Kidney (tissue), 14 donors: ENCODE results near the gene TMEM222. TPM values are rescaled to one million over a fixed set of nuclear protein-coding genes. Genes with fewer than 3 reads are reported as not detected.

Experiments
- DNase-seq, 5 donors: peaks; one replicate each; pipeline ENCODE4 v3.0.0-alpha.2; 2013 to 2020
- FAIRE-seq: peaks from 2 replicates; lab custom pipeline; 2012; peaks lifted over from hg19 to GRCh38; lab: Jason Lieb, UNC
- H3K27ac ChIP-seq, 2 donors: one replicate each; pipeline ENCODE4 v1.7.0; 2013; ENCODE audit warnings: low read depth in 2 of 2, low read length in 2 of 2, inconsistent platforms in 1 of 2
- H3K27me3 ChIP-seq: one replicate; pipeline ENCODE4 v1.7.1; 2013; ENCODE audit warnings: low read length, inconsistent platforms; ENCODE audit not compliant: control insufficient read depth, insufficient read depth
- H3K36me3 ChIP-seq, 3 donors: one replicate each; pipeline versions ENCODE4 v1.7.0 to v1.7.1; 2013; ENCODE audit warnings: low read length in 3 of 3, control low read depth in 1 of 3, inconsistent platforms in 1 of 3; ENCODE audit not compliant: insufficient read depth in 3 of 3, control insufficient read depth in 2 of 3
- H3K4me1 ChIP-seq, 3 donors: one replicate each; pipeline versions ENCODE4 v1.7.0 to v1.7.1; 2013; ENCODE audit warnings: low read length in 3 of 3, inconsistent platforms in 1 of 3, low read depth in 1 of 3; ENCODE audit not compliant: control insufficient read depth in 2 of 3, insufficient read depth in 2 of 3
- H3K4me3 ChIP-seq, 3 donors: one replicate each; pipeline versions ENCODE4 v1.7.0 to v1.8.1; 2013; ENCODE audit warnings: low read length in 3 of 3, control low read depth in 1 of 3, inconsistent platforms in 1 of 3
- H3K9ac ChIP-seq, 3 donors: one replicate each; pipeline versions ENCODE4 v1.7.0 to v1.7.1; 2013; ENCODE audit warnings: low read length in 3 of 3, control low read depth in 1 of 3, inconsistent platforms in 1 of 3
- H3K9me3 ChIP-seq, 3 donors: one replicate each; pipeline versions ENCODE4 v1.7.0 to v1.7.1; 2013; ENCODE audit warnings: low read length in 3 of 3, control low read depth in 1 of 3, inconsistent platforms in 1 of 3; ENCODE audit not compliant: control insufficient read depth in 2 of 3, insufficient read depth in 1 of 3
- intact Hi-C: fragments of 100-400 bp; cut with DNase I; formaldehyde crosslinking; loops from one replicate; pipeline ENCODE4 v1.11.1; 2022
- polyA plus RNA-seq: library from polyadenylated mRNA; stranded (reverse); fragments of 350-450 nt; fragmentation: Illumina TruSeq; extraction: RNeasy Lipid Tissue Mini Kit (QIAGEN cat#74804); gene quantifications from one replicate; pipeline ENCODE4 v1.2.3, GENCODE V29; 2014; ENCODE audit warnings: low read depth, low replicate concordance; ENCODE audit not compliant: insufficient read depth
- total RNA-seq: library from RNA; stranded (reverse); fragmentation: NEBNext Ultra II Directional; extraction: Animal tissue kit (Norgen Biotek cat#: 25700); gene quantifications from one replicate; pipeline ENCODE4 v1.2.1, GENCODE V29; 2021
- TF ChIP-seq, protein P1 (sequence below): IDR thresholded peaks from 3 replicates; pipeline ENCODE4 v1.5.1; 2012; ENCODE audit warnings: mild to moderate bottlenecking, moderate library complexity, borderline replicate concordance; ENCODE audit not compliant: insufficient read depth; ENCODE audit errors: extremely low read depth
- donor health status: control.
- donor health status: control.
- donor health status: control.
- donor health status: control.
- donor health status: control.
- donor health status: DM: yes; HTN: yes; CAD: no.
- donor health status: Normal renal cell carcinoma (clear cell type).

The TMEM222 gene
- total and polyA plus RNA-seq, 2 donors from 2014 or later = 42.9 to 58.2 TPM

- H3K9ac ChIP-seq = peak overlapping the region; percentile 91 to 99 (median 94)
- TF ChIP-seq, protein P1, sequence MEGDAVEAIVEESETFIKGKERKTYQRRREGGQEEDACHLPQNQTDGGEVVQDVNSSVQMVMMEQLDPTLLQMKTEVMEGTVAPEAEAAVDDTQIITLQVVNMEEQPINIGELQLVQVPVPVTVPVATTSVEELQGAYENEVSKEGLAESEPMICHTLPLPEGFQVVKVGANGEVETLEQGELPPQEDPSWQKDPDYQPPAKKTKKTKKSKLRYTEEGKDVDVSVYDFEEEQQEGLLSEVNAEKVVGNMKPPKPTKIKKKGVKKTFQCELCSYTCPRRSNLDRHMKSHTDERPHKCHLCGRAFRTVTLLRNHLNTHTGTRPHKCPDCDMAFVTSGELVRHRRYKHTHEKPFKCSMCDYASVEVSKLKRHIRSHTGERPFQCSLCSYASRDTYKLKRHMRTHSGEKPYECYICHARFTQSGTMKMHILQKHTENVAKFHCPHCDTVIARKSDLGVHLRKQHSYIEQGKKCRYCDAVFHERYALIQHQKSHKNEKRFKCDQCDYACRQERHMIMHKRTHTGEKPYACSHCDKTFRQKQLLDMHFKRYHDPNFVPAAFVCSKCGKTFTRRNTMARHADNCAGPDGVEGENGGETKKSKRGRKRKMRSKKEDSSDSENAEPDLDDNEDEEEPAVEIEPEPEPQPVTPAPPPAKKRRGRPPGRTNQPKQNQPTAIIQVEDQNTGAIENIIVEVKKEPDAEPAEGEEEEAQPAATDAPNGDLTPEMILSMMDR = no peak
- intact Hi-C loops = no loop called here
- no peaks in the 10 kb centered on the region for H3K27me3 ChIP-seq
- peaks cover 0 to 12% (median 11%) of the 10 kb centered on the region in 3 donors for H3K36me3 ChIP-seq
- H3K4me1 ChIP-seq = peaks cover 0 to 18% (median 4%) of the 10 kb centered on the region in 3 donors
- peak overlapping the region; percentile 81 to 93 for H3K27ac ChIP-seq
- FAIRE-seq (no peak), DNase-seq (no peak)
- H3K4me3 ChIP-seq = peak overlapping the region; percentile 94 to 100 (median 95)
- H3K9me3 ChIP-seq = no peaks in the 10 kb centered on the region
Observed at GRCh38 chr1:27322569-27323240, 742 bp downstream of the TMEM222 start.

DNA sequence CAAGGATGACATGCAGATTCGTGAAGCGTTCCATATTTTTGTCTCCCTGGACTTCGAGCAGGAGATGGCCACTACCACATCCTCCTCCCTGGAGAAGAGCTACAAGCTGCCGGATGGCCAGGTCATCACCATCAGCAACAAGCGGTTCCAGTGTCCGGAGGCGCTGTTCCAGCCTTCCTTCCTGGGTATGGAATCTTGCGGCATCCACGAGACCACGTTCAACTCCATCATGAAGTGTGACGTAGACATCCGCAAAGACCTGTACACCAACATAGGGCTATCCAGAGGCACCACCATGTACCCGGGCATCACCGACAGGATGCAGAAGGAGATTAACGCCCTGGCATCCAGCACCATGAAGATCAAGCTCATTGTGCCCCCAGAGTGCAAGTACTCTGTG is 3.3 kb downstream of the TMEM222 start:
- no peak overlapping the region for H3K9ac ChIP-seq
- intact Hi-C loops = no loop called here
- peaks cover 0 to 13% (median 12%) of the 10 kb centered on the region in 3 donors for H3K36me3 ChIP-seq
- H3K4me3 ChIP-seq = no peak overlapping the region
- FAIRE-seq (no peak), DNase-seq (no peak)
- H3K9me3 ChIP-seq = no peaks in the 10 kb centered on the region
- H3K27me3 ChIP-seq = no peaks in the 10 kb centered on the region
- no peak overlapping the region for H3K27ac ChIP-seq
- TF ChIP-seq, protein P1 = no peak
- peaks cover 0 to 14% (median 4%) of the 10 kb centered on the region in 3 donors for H3K4me1 ChIP-seq

GRCh38 chr1:27327964-27328363 is 6.0 kb downstream of the TMEM222 start:
- H3K27me3 ChIP-seq = no peaks in the 10 kb centered on the region
- H3K9me3 ChIP-seq = no peaks in the 10 kb centered on the region
- H3K27ac ChIP-seq = no peak overlapping the region
- DNase-seq = no peak
- no peak for FAIRE-seq
- H3K36me3 ChIP-seq = peaks cover under 1 to 32% (median 15%) of the 10 kb centered on the region in 3 donors
- H3K4me1 ChIP-seq = peaks cover 0 to 11% (median 3%) of the 10 kb centered on the region in 3 donors
- H3K4me3 ChIP-seq = no peak overlapping the region
- TF ChIP-seq, protein P1 = no peak
- no peak overlapping the region for H3K9ac ChIP-seq
- intact Hi-C loops = no loop called here

DNA sequence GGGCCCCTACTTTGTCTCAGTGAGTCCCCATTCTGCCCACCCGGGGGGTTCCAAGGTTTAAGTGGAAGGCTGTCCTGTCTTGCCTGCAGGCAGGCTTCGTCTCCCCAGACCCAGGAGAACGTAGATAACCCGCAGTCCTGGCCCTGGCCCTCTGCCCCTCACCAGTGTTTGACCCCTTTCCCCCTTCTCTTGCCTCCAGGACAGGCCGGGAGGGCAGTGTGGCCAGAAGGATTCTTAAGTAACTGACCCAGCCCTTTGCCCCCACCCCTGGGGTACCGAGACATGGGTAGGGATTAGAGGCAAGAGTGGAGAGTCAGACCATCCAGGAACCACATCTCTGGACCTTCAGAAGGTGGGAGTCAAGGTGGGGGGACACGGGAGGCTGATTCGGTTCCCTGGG is 8.8 kb downstream of the TMEM222 start:
- Histone ChIP-seq H3K27me3 (no peaks in the 10 kb centered on the region), H3K4me3 (no peak overlapping the region), H3K36me3 (peaks cover 5 to 45% (median 23%) of the 10 kb centered on the region in 3 donors), H3K9ac (no peak overlapping the region), H3K27ac (no peak overlapping the region), H3K9me3 (no peaks in the 10 kb centered on the region), H3K4me1 (peaks cover 0 to 2% (median 0%) of the 10 kb centered on the region in 3 donors)
- DNase-seq = no peak
- TF ChIP-seq, protein P1 = no peak
- no peak for FAIRE-seq
- intact Hi-C loops = no loop called here
